Osteocyte (in vitro differentiated cells): ENCODE results near the gene PLXNA2. TPM values are rescaled to one million over a fixed set of nuclear protein-coding genes. Genes with fewer than 3 reads are reported as not detected.

Source experiments
- DNase-seq: peaks from one replicate; pipeline ENCODE4 v3.0.0; 2021; ENCODE audit warnings: mixed read lengths; ENCODE audit not compliant: unreplicated experiment; ENCODE audit errors: extremely low spot score
- H3K27ac Mint-ChIP-seq: one replicate; pipeline ENCODE4 v1.8.0; 2021; ENCODE audit warnings: mild to moderate bottlenecking, mixed read lengths; ENCODE audit not compliant: unreplicated experiment
- H3K27me3 Mint-ChIP-seq: one replicate; pipeline ENCODE4 v1.8.0; 2021; ENCODE audit warnings: mixed read lengths; ENCODE audit not compliant: unreplicated experiment
- H3K36me3 Mint-ChIP-seq: one replicate; pipeline ENCODE4 v1.8.0; 2021; ENCODE audit warnings: mixed read lengths; ENCODE audit not compliant: unreplicated experiment
- H3K4me1 Mint-ChIP-seq: one replicate; pipeline ENCODE4 v1.8.0; 2021; ENCODE audit warnings: mixed read lengths; ENCODE audit not compliant: unreplicated experiment
- H3K4me3 Mint-ChIP-seq: one replicate; pipeline ENCODE4 v1.8.0; 2021; ENCODE audit warnings: mild to moderate bottlenecking, moderate library complexity, mixed read lengths; ENCODE audit not compliant: unreplicated experiment
- H3K9me3 Mint-ChIP-seq: one replicate; pipeline ENCODE4 v1.8.0; 2021; ENCODE audit warnings: mixed read lengths; ENCODE audit not compliant: unreplicated experiment
- CTCF ChIP-seq: fragments of 200-600 bp; sonication (generic); IDR thresholded peaks from 2 replicates; pipeline ENCODE4 v1.5.0; 2021; ENCODE audit warnings: antibody characterized with exemption, mild to moderate bottlenecking, moderate library complexity
- total RNA-seq: library from RNA; stranded (reverse); gene quantifications from 2 replicates; pipeline ENCODE4 v1.2.1, GENCODE V29; 2021

PLXNA2 gene
- total RNA-seq, 1 donor from 2014 or later, result 19.5 TPM

DNA sequence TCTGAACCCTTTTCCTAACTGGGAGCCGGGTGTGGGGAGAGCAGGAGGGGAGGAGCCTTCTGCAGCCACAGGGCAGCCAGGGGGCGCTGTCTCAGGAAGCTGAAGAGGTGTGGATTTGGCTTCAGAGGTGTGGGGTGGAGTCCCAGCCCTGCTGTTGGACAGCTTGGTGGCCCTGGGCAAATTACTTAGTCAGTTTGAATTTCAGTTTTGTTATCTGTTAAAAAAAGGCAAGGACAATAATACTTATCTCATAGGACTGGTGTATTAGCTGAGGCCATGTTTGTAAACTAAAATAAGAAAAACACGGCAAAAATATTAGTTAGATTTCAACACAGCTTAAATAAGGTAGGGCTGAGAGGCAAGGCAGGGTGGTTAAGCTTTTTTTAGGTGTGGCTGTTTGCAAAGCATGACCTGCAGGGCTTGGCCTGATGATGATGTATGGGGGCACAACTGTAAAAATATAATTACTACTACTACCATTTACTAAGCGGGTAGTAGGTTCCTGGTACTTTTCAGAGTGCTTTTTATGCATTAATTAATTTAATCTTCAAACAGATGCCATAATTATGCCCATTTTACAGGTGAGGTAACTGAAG lies 111.8 kb downstream of the PLXNA2 start:
- no peak overlapping the region for H3K27ac Mint-ChIP-seq
- H3K27me3 Mint-ChIP-seq, result no peaks in the 10 kb centered on the region
- H3K4me1 Mint-ChIP-seq, result peaks cover 73% of the 10 kb centered on the region
- no peaks in the 10 kb centered on the region for H3K36me3 Mint-ChIP-seq
- no peak overlapping the region for H3K4me3 Mint-ChIP-seq
- no peaks in the 10 kb centered on the region for H3K9me3 Mint-ChIP-seq
- TF ChIP-seq CTCF, result peak; percentile 91
- peak; percentile 88 for DNase-seq

DNA sequence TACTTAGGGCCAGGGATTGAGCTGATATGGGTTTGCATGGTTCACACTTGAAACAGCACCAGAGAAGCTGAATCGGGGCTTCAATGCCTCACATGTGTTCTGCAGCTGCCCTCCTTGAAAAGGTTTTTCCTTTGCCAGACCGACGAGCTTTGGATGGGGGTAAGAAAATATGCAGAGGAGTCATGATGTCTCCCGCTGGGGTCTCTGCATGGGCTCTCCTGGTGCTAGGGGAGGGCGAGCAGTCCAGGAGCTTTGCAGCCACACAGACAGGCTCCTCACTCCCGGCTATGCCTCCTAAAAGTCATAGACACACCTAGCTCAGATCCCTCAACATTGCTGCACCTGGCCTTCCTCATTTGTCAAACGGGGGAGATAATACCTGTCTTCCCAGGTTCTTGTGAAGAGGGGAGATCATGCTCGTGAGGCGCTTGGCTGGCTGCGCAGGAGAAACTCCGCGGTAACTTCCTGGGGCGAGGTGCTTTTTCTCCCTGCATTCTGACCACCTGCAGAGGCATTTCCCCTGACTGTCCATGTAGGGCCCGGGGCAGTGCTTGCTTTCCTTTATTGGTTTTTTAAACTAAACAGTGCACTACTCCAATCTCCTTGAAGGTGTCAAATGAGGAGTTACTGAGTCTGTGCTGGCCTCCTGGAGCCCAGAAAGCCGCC lies 112.4 kb downstream of the PLXNA2 start:
- Mint-ChIP-seq H3K36me3 (no peaks in the 10 kb centered on the region), H3K27ac (no peak overlapping the region), H3K4me1 (peaks cover 67% of the 10 kb centered on the region), H3K27me3 (no peaks in the 10 kb centered on the region), H3K4me3 (no peak overlapping the region), H3K9me3 (no peaks in the 10 kb centered on the region)
- DNase-seq, result no peak
- no peak for TF ChIP-seq CTCF

DNA sequence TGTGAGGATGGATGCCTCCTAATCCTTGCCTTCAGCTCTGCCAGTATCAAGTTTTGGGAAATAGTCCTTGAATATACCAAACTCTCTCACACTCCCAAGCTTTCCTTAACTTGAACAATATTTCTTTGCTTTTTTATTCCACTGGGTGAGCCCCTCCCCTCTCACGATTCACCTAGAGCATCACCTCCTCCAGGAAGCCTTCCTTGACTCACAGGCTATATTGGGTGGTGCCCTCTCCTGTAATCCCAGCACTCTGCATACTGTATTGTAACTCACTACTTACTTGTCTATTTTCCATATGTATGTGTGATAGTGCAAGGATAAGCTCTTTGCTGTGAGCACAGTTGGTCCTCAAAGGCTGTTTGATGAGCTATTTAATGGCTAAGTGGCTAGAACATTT lies 114.7 kb downstream of the PLXNA2 start:
- Mint-ChIP-seq H3K36me3 (no peaks in the 10 kb centered on the region), H3K9me3 (no peaks in the 10 kb centered on the region), H3K4me1 (peaks cover 44% of the 10 kb centered on the region), H3K27ac (no peak overlapping the region), H3K27me3 (no peaks in the 10 kb centered on the region), H3K4me3 (no peak overlapping the region)
- DNase-seq, result no peak
- no peak for TF ChIP-seq CTCF

- peaks cover 40% of the 10 kb centered on the region for H3K4me1 Mint-ChIP-seq
- no peak overlapping the region for H3K4me3 Mint-ChIP-seq
- no peak overlapping the region for H3K27ac Mint-ChIP-seq
- no peak for TF ChIP-seq CTCF
- no peaks in the 10 kb centered on the region for H3K27me3 Mint-ChIP-seq
- no peaks in the 10 kb centered on the region for H3K9me3 Mint-ChIP-seq
- no peak for DNase-seq
- no peaks in the 10 kb centered on the region for H3K36me3 Mint-ChIP-seq
Measured at GRCh38 chr1:208129060-208129459, 115.1 kb downstream of the PLXNA2 start.

- Mint-ChIP-seq H3K36me3 (peaks cover 2% of the 10 kb centered on the region), H3K4me1 (peaks cover 30% of the 10 kb centered on the region), H3K27me3 (no peaks in the 10 kb centered on the region), H3K4me3 (no peak overlapping the region), H3K27ac (peak overlapping the region; percentile 70), H3K9me3 (no peaks in the 10 kb centered on the region)
- DNase-seq, result no peak
- TF ChIP-seq CTCF, result no peak
Measured at GRCh38 chr1:208127792-208128529, 116.2 kb downstream of the PLXNA2 start.
